Lung (tissue), 13 donors: ENCODE results near the gene NGRN. TPM values are rescaled to one million over a fixed set of nuclear protein-coding genes. Genes with fewer than 3 reads are reported as not detected.
A peak's percentile ranks its signal among the peaks of the same experiment; 100 is the strongest.

ENCODE experiments used
- ATAC-seq: fragments of 200-7000 bp; cut with Tn5 transposase; one replicate; pipeline ENCODE4 v1.9.1; 2020; ENCODE audit warnings: moderate number of reproducible peaks; ENCODE audit not compliant: insufficient read depth, low FRiP score
- DNase-seq, 3 donors: peaks; one replicate each; pipeline ENCODE4 v3.0.0-alpha.2; 2013 to 2017
- H3K27ac ChIP-seq, 2 donors: one replicate each; pipeline ENCODE4 v1.5.1; 2013; ENCODE audit warnings: mild to moderate bottlenecking in 2 of 2, moderate library complexity in 2 of 2, control low read depth in 1 of 2, inconsistent platforms in 1 of 2, low read depth in 1 of 2, low read length in 1 of 2
- H3K27me3 ChIP-seq, 3 donors: one replicate each; pipeline ENCODE4 v1.5.1; 2013; ENCODE audit warnings: low read length in 2 of 3; ENCODE audit not compliant: control insufficient read depth in 3 of 3, insufficient read depth in 3 of 3
- H3K36me3 ChIP-seq, 4 donors: one replicate each; pipeline ENCODE4 v1.5.1; 2013; ENCODE audit warnings: low read length in 4 of 4, mild to moderate bottlenecking in 1 of 4, moderate library complexity in 1 of 4; ENCODE audit not compliant: control insufficient read depth in 4 of 4, insufficient read depth in 4 of 4
- H3K4me1 ChIP-seq, 5 donors: one replicate each; pipeline ENCODE4 v1.5.1; 2013; ENCODE audit warnings: low read length in 5 of 5, mild to moderate bottlenecking in 2 of 5, moderate library complexity in 1 of 5; ENCODE audit not compliant: control insufficient read depth in 5 of 5, insufficient read depth in 5 of 5
- H3K4me3 ChIP-seq: one replicate; pipeline ENCODE4 v1.5.1; 2013; ENCODE audit warnings: mild to moderate bottlenecking, control low read depth, moderate library complexity
- H3K9ac ChIP-seq, 2 donors: one replicate each; pipeline ENCODE4 v1.5.1; 2013; ENCODE audit warnings: low read length in 2 of 2, control low read depth in 1 of 2; ENCODE audit not compliant: insufficient read depth in 1 of 2
- H3K9me3 ChIP-seq, 4 donors: one replicate each; pipeline ENCODE4 v1.5.1; 2013; ENCODE audit warnings: low read length in 3 of 4, mild to moderate bottlenecking in 1 of 4, moderate library complexity in 1 of 4; ENCODE audit not compliant: control insufficient read depth in 4 of 4, insufficient read depth in 3 of 4
- CTCF ChIP-seq: IDR thresholded peaks from 2 replicates; pipeline ENCODE4 v1.5.1; 2012; ENCODE audit warnings: mild to moderate bottlenecking; ENCODE audit errors: control extremely low read depth, extremely low read depth
- WGBS, 2 donors: extraction: QIAGEN DNeasy Blood & Tissue Kit; methylation state at CpG; one replicate each; pipeline ENCODE4 v1.1.7; 2013; 5-methylcytosine and 5-hydroxymethylcytosine counted together
- polyA plus RNA-seq, 2 donors: library from polyadenylated mRNA; stranded (reverse); fragments of 200-250 nt; gene quantifications; one replicate each; pipeline ENCODE4 v1.2.1, GENCODE V29; 2013
- small RNA-seq: library from RNA; depleted of rRNA; stranded (forward); fragments of <200 nt; gene quantifications from one replicate; pipeline ENCODE3, GENCODE V24; 2014; ENCODE audit warnings: low replicate concordance
- total RNA-seq, 2 donors: library from RNA; depleted of rRNA in 1 of 2; stranded (reverse); fragments of >200 nt in 1 of 2; gene quantifications; one replicate each; pipeline ENCODE4 v1.2.1, GENCODE V29; 2014 to 2021
- donor health status: control.
- donor health status: control.
- donor health status: Bipolar disorder and iron deficiency.
- donor health status: healthy.
- donor health status: DM: yes; HTN: yes; CAD: no.

Gene NGRN
- total and polyA plus RNA-seq, 4 donors, result 55.2 to 89.2 (median 71.2) TPM

GRCh38 chr15:90320062-90320884 is 54.8 kb downstream of the NGRN start:
- H3K9me3 ChIP-seq, result no peaks in the 10 kb centered on the region
- WGBS, 2 donors, result 16 to 22% methylated on average over 17 of the region's 17 CpGs
- peak; percentile 99 for TF ChIP-seq CTCF
- H3K4me3 ChIP-seq, result no peak overlapping the region
- H3K9ac ChIP-seq, result peak overlapping the region in 1 of 2 donors; percentile 4
- no peaks in the 10 kb centered on the region for H3K36me3 ChIP-seq
- DNase-seq, result peak; percentile 92 to 95 (median 95)
- H3K27ac ChIP-seq, result peak overlapping the region in 1 of 2 donors; percentile 41
- peak; percentile 88 for ATAC-seq
- H3K27me3 ChIP-seq, result no peaks in the 10 kb centered on the region
- H3K4me1 ChIP-seq, result peaks cover 0 to 11% (median 0%) of the 10 kb centered on the region in 5 donors

- 75 to 88% methylated on average over 1 of the region's 1 CpG for WGBS, 2 donors
Measured at GRCh38 chr15:90320885-90321278, 55.4 kb downstream of the NGRN start.

More at GRCh38 chr15:90320885-90321278, 55.4 kb downstream of the NGRN start:
- DNase-seq, result no peak
- Histone ChIP-seq H3K4me3 (no peak overlapping the region), H3K27me3 (no peaks in the 10 kb centered on the region), H3K9me3 (no peaks in the 10 kb centered on the region), H3K36me3 (no peaks in the 10 kb centered on the region), H3K4me1 (peaks cover 0 to 5% (median 0%) of the 10 kb centered on the region in 5 donors), H3K27ac (no peak overlapping the region), H3K9ac (no peak overlapping the region)
- TF ChIP-seq CTCF, result no peak
- no peak for ATAC-seq

Small RNA genes lying within 50 kb of the gene (small RNA-seq; reads per million reads assigned to genes)
- gene AC091167.3 (not detected), gene RN7SL736P (not detected)

Other genes starting within 250 kb of the NGRN start
- 10 to 100 TPM; 70.8 to 85.8 TPM for gene IDH2, start 163.2 kb upstream of the NGRN start, total RNA-seq
- gene IDH2, start 163.2 kb upstream of the NGRN start, polyA plus RNA-seq, result 10 to 100 TPM; 52.0 to 73.8 TPM
- gene SEMA4B, start 64.3 kb upstream of the NGRN start, total RNA-seq, result 10 to 100 TPM; 59.1 to 87.5 TPM
- gene SEMA4B, start 64.3 kb upstream of the NGRN start, polyA plus RNA-seq, result 10 to 100 TPM; 24.0 to 80.4 TPM
- 100 to 1,000 TPM in 1 of 2 donors, 10 to 100 TPM in 1; 38.2 to 116 TPM for gene CIB1, start 31.7 kb upstream of the NGRN start, total RNA-seq
- gene CIB1, start 31.7 kb upstream of the NGRN start, polyA plus RNA-seq, result 100 to 1,000 TPM; 142 to 189 TPM
- gene GDPGP1, start 31.5 kb upstream of the NGRN start, total RNA-seq, result 10 to 100 TPM in 1 of 2 donors, 1 to 10 TPM in 1; 6.0 to 11.0 TPM
- 1 to 10 TPM; 3.4 to 4.4 TPM for gene GDPGP1, start 31.5 kb upstream of the NGRN start, polyA plus RNA-seq
- gene TTLL13, start 16.1 kb upstream of the NGRN start, total RNA-seq, result 1 to 10 TPM in 1 of 2 donors, under 1 TPM in 1; 0.34 to 1.4 TPM
- gene TTLL13, start 16.1 kb upstream of the NGRN start, polyA plus RNA-seq, result under 1 TPM; 0.11 to 0.12 TPM
- 1 to 10 TPM; 2.5 to 4.9 TPM for gene ZNF774, start 86.6 kb downstream of the NGRN start, total RNA-seq
- 1 to 10 TPM; 1.6 to 1.9 TPM for gene ZNF774, start 86.6 kb downstream of the NGRN start, polyA plus RNA-seq
- gene IQGAP1, start 122.6 kb downstream of the NGRN start, total RNA-seq, result 100 to 1,000 TPM; 217 to 396 TPM
- gene IQGAP1, start 122.6 kb downstream of the NGRN start, polyA plus RNA-seq, result 100 to 1,000 TPM in 1 of 2 donors, 10 to 100 TPM in 1; 83.0 to 160 TPM